ENCODE data around the gene CYP2D6.

- TF ChIP-seq CTCF (IDR thresholded peaks at IDR 0.05) = no peak
- TF ChIP-seq EP300 (IDR thresholded peaks at IDR 0.05) = no peak
Measured at GRCh38 chr22:42156121-42156520, 25.5 kb upstream of the CYP2D6 start.
